Spleen (tissue), 11 donors: ENCODE results near the gene PPP1R9B. TPM values are rescaled to one million over a fixed set of nuclear protein-coding genes. Genes with fewer than 3 reads are reported as not detected.

ENCODE experiments used
- DNase-seq: peaks from one replicate; pipeline ENCODE4 v3.0.0-alpha.2; 2020
- H3K27ac ChIP-seq, 8 donors: fragments of 200-600 bp; sonication (generic) in 7 of 8; 1 replicate in 4 of 8; 2 replicates in 4 of 8; pipeline versions ENCODE4 v1.5.0 to v1.8.0; 2016 to 2021; ENCODE audit warnings: inconsistent platforms in 4 of 8, mild to moderate bottlenecking in 4 of 8, moderate library complexity in 1 of 8
- H3K27me3 ChIP-seq, 7 donors: fragments of 200-600 bp; sonication (generic) in 6 of 7; replicated peaks in 1 of 7; 1 replicate in 4 of 7; 2 replicates in 3 of 7; pipeline versions ENCODE4 v1.5.0 to v1.8.0; 2016 to 2021; ENCODE audit warnings: inconsistent platforms in 3 of 7, mild to moderate bottlenecking in 1 of 7
- H3K36me3 ChIP-seq, 6 donors: fragments of 200-600 bp; sonication (generic) in 5 of 6; 1 replicate in 4 of 6; 2 replicates in 2 of 6; pipeline versions ENCODE4 v1.5.0 to v1.8.0; 2016 to 2021; ENCODE audit warnings: inconsistent platforms in 2 of 6
- H3K4me1 ChIP-seq, 6 donors: fragments of 200-600 bp; sonication (generic) in 5 of 6; 1 replicate in 3 of 6; 2 replicates in 3 of 6; pipeline versions ENCODE4 v1.5.0 to v1.8.0; 2016 to 2021; ENCODE audit warnings: inconsistent platforms in 3 of 6
- H3K4me3 ChIP-seq, 8 donors: fragments of 200-600 bp; sonication (generic) in 7 of 8; 1 replicate in 4 of 8; 2 replicates in 4 of 8; pipeline versions ENCODE4 v1.5.0 to v1.8.0; 2016 to 2021; ENCODE audit warnings: inconsistent platforms in 4 of 8, mild to moderate bottlenecking in 4 of 8, moderate library complexity in 2 of 8
- H3K9me3 ChIP-seq, 8 donors: fragments of 200-600 bp; sonication (generic) in 7 of 8; 1 replicate in 4 of 8; 2 replicates in 4 of 8; pipeline versions ENCODE4 v1.5.0 to v1.8.0; 2016 to 2021; ENCODE audit warnings: inconsistent platforms in 4 of 8
- CTCF ChIP-seq, 11 experiments: fragments of 200-600 bp in 7 of 11; fragments of 450-650 bp in 4 of 11; sonication (generic) in 4 of 11; IDR thresholded peaks in 8 of 11; conservative IDR thresholded peaks in 3 of 11; 1 replicate in 7 of 11; 2 replicates in 4 of 11; pipeline versions ENCODE4 v1.4.0 to v1.8.0; 2016 to 2021; ENCODE audit warnings: antibody characterized with exemption in 11 of 11, inconsistent platforms in 4 of 11, mild to moderate bottlenecking in 1 of 11
- POLR2A ChIP-seq, 3 donors: fragments of 450-650 bp; IDR thresholded peaks; one replicate each; pipeline ENCODE4 v1.5.1; 2017; ENCODE audit warnings: antibody characterized with exemption in 3 of 3, mild to moderate bottlenecking in 1 of 3
- POLR2AphosphoS5 ChIP-seq, 3 donors: sonication (generic); formaldehyde crosslinking; IDR thresholded peaks; one replicate each; pipeline ENCODE4 v1.5.1; 2017; ENCODE audit warnings: antibody characterized with exemption in 3 of 3
- WGBS, 5 donors: extraction: QIAGEN DNeasy Blood & Tissue Kit in 3 of 5; methylation state at CpG; one replicate each; pipeline versions ENCODE4 v1.1.5 to v1.1.7; 2013 to 2018; 5-methylcytosine and 5-hydroxymethylcytosine counted together
- intact Hi-C: fragments of 100-400 bp; cut with DNase I; formaldehyde crosslinking; loops from one replicate; pipeline ENCODE4 v1.15.0; 2023; ENCODE audit warnings: low total_unique reads
- polyA plus RNA-seq, 3 donors: library from polyadenylated mRNA; stranded (reverse); fragments of 200-250 nt; gene quantifications; one replicate each; pipeline ENCODE4 v1.2.1, GENCODE V29; 2013
- total RNA-seq, 7 donors: library from RNA; depleted of rRNA in 3 of 7; stranded (reverse); fragments of >200 nt in 3 of 7; fragmentation: NEBNext Ultra II Directional in 4 of 7; extraction: Animal tissue kit (Norgen Biotek cat#: 25700) in 4 of 7; gene quantifications; one replicate each; pipeline versions ENCODE4 v1.1.0 to v1.2.1, GENCODE V29; 2016 to 2021
- donor health status: healthy with polysubstance abuse.
- donor health status: DM: no; HTN: no; CAD: no; lungs with moderate emphysema.
- donor health status: DM: no; HTN: no; CAD: no.
- donor health status: Bipolar disorder and iron deficiency.
- donor health status: healthy.
- donor health status: DM: no; HTN: no; CAD: no.
- donor health status: DM: yes; HTN: yes; CAD: no.

PPP1R9B gene
- total and polyA plus RNA-seq, 10 donors, result 30.0 to 136 (median 86.2) TPM

GRCh38 chr17:50093807-50094206 is 56.7 kb downstream of the PPP1R9B start:
- no peak for DNase-seq
- intact Hi-C loops, result no loop called here
- no peak for TF ChIP-seq CTCF (IDR thresholded peaks at IDR 0.05 in 8 of 11, conservative IDR thresholded peaks at IDR 0.05 in 3 of 11)
- TF ChIP-seq POLR2A (IDR thresholded peaks at IDR 0.05), result no peak
- TF ChIP-seq POLR2AphosphoS5 (IDR thresholded peaks at IDR 0.05), result no peak
- 26 to 57% (median 49%) methylated on average over 3 of the region's 3 CpGs for WGBS, 5 donors
- peaks cover 0 to 36% (median 18%) of the 10 kb centered on the region in 6 donors for H3K36me3 ChIP-seq
- H3K4me1 ChIP-seq, result peaks cover 14 to 39% (median 26%) of the 10 kb centered on the region in 6 donors
- no peaks in the 10 kb centered on the region for H3K9me3 ChIP-seq
- no peak overlapping the region for H3K4me3 ChIP-seq
- peak overlapping the region in 6 of 8 donors; percentile 79 to 90 (median 85) for H3K27ac ChIP-seq
- H3K27me3 ChIP-seq, result no peaks in the 10 kb centered on the region

- WGBS, 5 donors, result 86 to 95% (median 91%) methylated on average over 3 of the region's 3 CpGs
- intact Hi-C loops, result no loop called here
- Histone ChIP-seq H3K27me3 (no peaks in the 10 kb centered on the region), H3K9me3 (no peaks in the 10 kb centered on the region), H3K4me3 (no peak overlapping the region), H3K4me1 (peaks cover 14 to 39% (median 25%) of the 10 kb centered on the region in 6 donors), H3K27ac (no peak overlapping the region), H3K36me3 (peaks cover 0 to 36% (median 16%) of the 10 kb centered on the region in 6 donors)
- DNase-seq, result no peak
- TF ChIP-seq POLR2A (IDR thresholded peaks at IDR 0.05), result no peak
- TF ChIP-seq POLR2AphosphoS5 (IDR thresholded peaks at IDR 0.05), result no peak
- TF ChIP-seq CTCF (IDR thresholded peaks at IDR 0.05 in 8 of 11, conservative IDR thresholded peaks at IDR 0.05 in 3 of 11), result no peak
These were observed 57.2 kb downstream of the PPP1R9B start for GRCh38 chr17:50093246-50093645.

- intact Hi-C loops, result no loop called here
- TF ChIP-seq POLR2AphosphoS5 (IDR thresholded peaks at IDR 0.05) (no peak), CTCF (IDR thresholded peaks at IDR 0.05 in 8 of 11, conservative IDR thresholded peaks at IDR 0.05 in 3 of 11) (no peak), POLR2A (IDR thresholded peaks at IDR 0.05) (no peak)
- Histone ChIP-seq H3K27ac (no peak overlapping the region), H3K9me3 (no peaks in the 10 kb centered on the region), H3K4me1 (peaks cover 10 to 31% (median 26%) of the 10 kb centered on the region in 6 donors), H3K36me3 (peaks cover 0 to 29% (median 12%) of the 10 kb centered on the region in 6 donors), H3K4me3 (no peak overlapping the region), H3K27me3 (no peaks in the 10 kb centered on the region)
- DNase-seq, result no peak
- 60 to 83% (median 78%) methylated on average over 2 of the region's 2 CpGs for WGBS, 5 donors
These were observed 58.6 kb downstream of the PPP1R9B start for GRCh38 chr17:50091918-50092285.

- 72 to 83% (median 80%) methylated on average over 13 to 15 of the region's 15 CpGs for WGBS, 5 donors
- no peaks in the 10 kb centered on the region for H3K9me3 ChIP-seq
- H3K36me3 ChIP-seq, result peaks cover 0 to 28% (median 12%) of the 10 kb centered on the region in 6 donors
- DNase-seq, result peak; percentile 67
- H3K27me3 ChIP-seq, result no peaks in the 10 kb centered on the region
- peaks cover 5 to 25% (median 19%) of the 10 kb centered on the region in 6 donors for H3K4me1 ChIP-seq
- H3K4me3 ChIP-seq, result no peak overlapping the region
- intact Hi-C loops, result no loop called here
- H3K27ac ChIP-seq, result no peak overlapping the region
- TF ChIP-seq POLR2A (IDR thresholded peaks at IDR 0.05), result no peak
- no peak for TF ChIP-seq CTCF (IDR thresholded peaks at IDR 0.05 in 8 of 11, conservative IDR thresholded peaks at IDR 0.05 in 3 of 11)
- TF ChIP-seq POLR2AphosphoS5 (IDR thresholded peaks at IDR 0.05), result no peak
These were observed 59.2 kb downstream of the PPP1R9B start for GRCh38 chr17:50090971-50091917.
